H1 (cell line): ENCODE measurements around the gene OLFM3. TPM values are rescaled to one million over a fixed set of nuclear protein-coding genes. Genes with fewer than 3 reads are reported as not detected.

Experiments
- polyA plus RNA-seq, 7 experiments: library from polyadenylated mRNA; depleted of rRNA in 3 of 7; stranded (reverse) in 5 of 7; unstranded in 2 of 7; fragments of >200 nt in 5 of 7; fragments of 200-250 nt in 2 of 7; gene quantifications; 1 replicate in 5 of 7; 2 replicates in 1 of 7; 4 replicates in 1 of 7; pipeline versions ENCODE4 v1.2.1 to v1.2.3, GENCODE V29; 2011 to 2013; ENCODE audit warnings: missing spikeins in 2 of 7, mixed read lengths in 2 of 7
- small RNA-seq: library from polyadenylated mRNA; stranded (forward); fragments of <200 nt; extraction: miRNeasy Mini kit (QIAGEN cat#:217004); gene quantifications from one replicate; pipeline ENCODE3, GENCODE V24; 2013; ENCODE audit not compliant: insufficient read depth
- total RNA-seq: library from RNA; stranded (reverse); fragmentation: NEBNext Ultra II Directional; extraction: Animal tissue kit (Norgen Biotek cat#: 25700); gene quantifications from 2 replicates; pipeline ENCODE4 v1.2.1, GENCODE V29; 2021

The OLFM3 gene
- total and polyA plus RNA-seq, 2 of the 8 experiments (the other 6 are each of a cell fraction or from before 2014, with no cell fraction given), result 0.30 to 0.32 TPM

Small RNA genes within 50 kb of the gene (small RNA-seq; reads per million reads assigned to genes)
- not detected for gene RNU6-352P
